ENCODE results near the gene CST4.
"Not testable (repeated sequence)": the region's sequence is repeated elsewhere in the genome, so short reads cannot be mapped to it uniquely, and the experiment has no call there.

The CST4 gene

DNA sequence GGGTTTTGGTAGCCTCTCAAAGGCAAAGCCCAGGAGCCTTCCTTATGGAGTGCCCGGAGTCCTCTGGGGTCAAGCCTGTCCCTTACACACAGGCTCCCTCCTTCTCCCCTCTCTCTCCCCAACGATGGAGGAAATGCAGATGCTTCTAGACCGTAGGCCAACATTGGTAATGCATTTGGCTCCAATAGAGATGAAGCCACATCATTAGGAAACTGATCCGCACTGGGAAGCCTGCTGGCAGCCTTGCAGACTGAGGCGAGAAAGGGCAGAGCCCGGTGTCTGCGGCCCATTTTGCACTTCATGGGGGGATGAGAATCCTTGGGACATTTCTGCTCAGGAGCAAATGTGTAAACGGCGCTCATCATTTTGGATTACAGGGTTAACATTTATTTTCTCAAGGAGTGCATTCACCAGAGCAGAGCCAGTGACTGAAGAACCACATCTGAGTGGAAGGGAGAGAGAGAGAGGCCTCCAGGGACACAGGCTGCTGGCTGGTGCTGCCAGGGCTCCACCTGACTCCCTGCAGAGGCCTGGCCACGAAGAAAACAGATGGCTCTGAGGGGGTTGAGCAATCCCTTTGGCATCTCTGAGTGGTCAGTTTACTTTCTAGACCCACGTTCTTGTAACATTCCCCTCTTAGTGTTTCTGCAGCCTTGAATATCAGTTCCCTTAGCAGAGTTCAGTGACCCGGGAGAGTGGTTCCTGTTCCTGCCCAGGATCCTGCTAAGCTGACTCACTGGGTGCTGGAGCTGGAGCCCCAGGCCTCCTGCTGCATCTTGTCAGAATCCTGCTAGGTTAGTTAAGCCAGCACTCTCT lies 46.7 kb downstream of the CST4 start:
- TF ChIP-seq JUND (IDR thresholded peaks at IDR 0.05; ENCODE audit: low read depth), result no peak
- in situ Hi-C loops (cut with HindIII; ENCODE audit: low pct_unique_long_range_greater_than_20kb, low sequenced_read_pairs), result no loop called here
- no peak for DNase-seq (ENCODE audit: low read depth in 1 of 2, low spot score in 1 of 2)

DNA sequence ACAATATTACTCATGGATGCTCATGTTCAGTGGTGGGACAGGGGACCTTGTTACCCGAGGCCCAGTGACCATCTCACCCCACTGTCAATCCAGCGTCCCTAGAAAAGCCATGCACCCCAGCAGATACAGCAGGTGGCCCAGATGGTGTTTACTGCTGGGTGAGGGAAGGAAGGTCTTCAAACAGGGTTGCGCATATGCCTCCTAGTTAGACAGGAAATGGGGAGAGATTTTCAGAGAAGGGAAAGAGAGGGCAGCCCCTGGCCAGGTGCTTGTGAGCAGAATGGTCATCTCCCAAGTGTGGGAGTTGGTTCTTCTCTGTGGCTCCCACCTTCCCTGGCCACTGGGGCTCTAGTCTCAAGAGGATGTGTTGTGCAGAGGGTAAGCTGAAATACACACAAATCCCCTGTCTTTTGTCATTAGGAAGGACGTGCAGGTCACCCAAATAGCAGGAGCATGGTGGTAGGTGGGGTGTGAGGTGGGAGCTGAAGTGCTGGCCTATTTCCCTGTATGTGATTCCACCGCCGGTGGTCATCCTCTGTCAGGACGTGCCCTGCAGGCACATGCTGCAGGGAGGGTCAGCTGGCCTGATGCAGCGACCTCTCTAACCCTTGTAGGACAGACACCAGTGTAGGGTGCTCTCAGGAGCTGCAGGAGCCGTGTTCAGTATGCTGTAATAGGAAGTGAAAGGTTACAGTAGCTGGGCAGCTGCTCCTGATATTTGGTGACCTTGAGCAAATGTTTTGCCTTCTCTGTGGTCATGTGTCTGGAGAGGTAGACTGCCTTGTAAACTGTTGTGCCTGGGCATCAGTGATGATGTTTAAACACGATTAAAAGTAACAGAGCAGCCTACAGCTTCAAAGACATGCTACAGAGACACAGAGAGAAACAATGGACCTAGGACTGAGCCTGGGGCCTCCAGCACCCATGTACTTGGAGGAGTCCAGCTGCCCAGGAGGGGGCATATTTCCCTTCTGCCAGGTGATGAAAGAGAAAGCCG lies 47.9 kb downstream of the CST4 start:
- in situ Hi-C loops (cut with HindIII; ENCODE audit: low pct_unique_long_range_greater_than_20kb, low sequenced_read_pairs), result no loop called here
- no peak for DNase-seq (ENCODE audit: low read depth in 1 of 2, low spot score in 1 of 2)
- no peak for TF ChIP-seq JUND (IDR thresholded peaks at IDR 0.05; ENCODE audit: low read depth)

DNA sequence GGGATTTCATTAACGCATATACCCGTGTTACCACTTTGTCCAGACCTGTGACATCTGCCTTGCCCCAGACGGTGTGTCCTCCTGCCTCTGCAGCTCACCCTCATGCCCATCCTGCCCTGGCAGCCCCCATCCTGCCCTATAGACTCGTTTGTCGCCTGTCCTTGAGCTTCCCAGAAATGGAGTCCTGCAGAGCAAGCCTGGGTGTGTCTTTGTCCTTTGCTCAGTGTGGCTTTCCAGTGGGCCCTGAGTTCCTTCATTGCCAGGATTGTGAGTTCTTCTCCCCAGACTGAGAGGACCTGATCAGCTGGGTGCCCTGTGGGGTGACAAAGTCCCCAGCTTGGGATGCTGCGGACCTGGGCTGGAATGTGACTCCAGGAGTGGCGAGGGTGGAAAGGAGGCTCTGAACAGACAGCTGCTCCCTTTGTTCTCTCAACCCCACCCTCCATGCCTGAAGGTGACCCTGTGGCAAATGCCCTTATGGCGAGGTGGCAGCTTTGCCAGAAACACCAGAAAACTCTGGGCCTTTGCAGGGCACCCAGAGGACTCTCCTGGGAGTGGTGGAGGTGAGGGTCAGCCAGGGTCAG lies 48.7 kb downstream of the CST4 start:
- no peak for TF ChIP-seq JUND (IDR thresholded peaks at IDR 0.05; ENCODE audit: low read depth)
- DNase-seq (ENCODE audit: low read depth in 1 of 2, low spot score in 1 of 2), result no peak
- in situ Hi-C loops (cut with HindIII; ENCODE audit: low pct_unique_long_range_greater_than_20kb, low sequenced_read_pairs), result no loop called here

- DNase-seq (ENCODE audit: low read depth in 1 of 2, low spot score in 1 of 2), result peak in 1 of 2 experiments; percentile 30
- in situ Hi-C loops (cut with HindIII; ENCODE audit: low pct_unique_long_range_greater_than_20kb, low sequenced_read_pairs), result no loop called here
- no peak for TF ChIP-seq JUND (IDR thresholded peaks at IDR 0.05; ENCODE audit: low read depth)
Measured at GRCh38 chr20:23639490-23639958, 49.3 kb downstream of the CST4 start.

GRCh38 chr20:23638309-23638708 lies 50.5 kb downstream of the CST4 start:
- in situ Hi-C loops (cut with HindIII; ENCODE audit: low pct_unique_long_range_greater_than_20kb, low sequenced_read_pairs), result no loop called here

GRCh38 chr20:23637282-23638221 lies 51.3 kb downstream of the CST4 start, which contains the start of gene CST3:
CST3 (minus strand) TSS chr20:23637955; CDS start chr20:23637862, 93 bp downstream.
- peak; percentile 86 to 87 for DNase-seq (ENCODE audit: low read depth in 1 of 2, low spot score in 1 of 2)
- no peak for TF ChIP-seq JUND (IDR thresholded peaks at IDR 0.05; ENCODE audit: low read depth)
- in situ Hi-C loops (cut with HindIII; ENCODE audit: low pct_unique_long_range_greater_than_20kb, low sequenced_read_pairs), result no loop called here

More at GRCh38 chr20:23638309-23638708, 50.5 kb downstream of the CST4 start:
- TF ChIP-seq JUND (IDR thresholded peaks at IDR 0.05; ENCODE audit: low read depth), result no peak
- no peak for DNase-seq (ENCODE audit: low read depth in 1 of 2, low spot score in 1 of 2)

- no peak for TF ChIP-seq JUND (IDR thresholded peaks at IDR 0.05; ENCODE audit: low read depth)
- DNase-seq (ENCODE audit: low read depth in 1 of 2, low spot score in 1 of 2), result no peak
- in situ Hi-C loops (cut with HindIII; ENCODE audit: low pct_unique_long_range_greater_than_20kb, low sequenced_read_pairs), result no loop called here
Measured at GRCh38 chr20:23636908-23637281, 51.9 kb downstream of the CST4 start.

GRCh38 chr20:23636182-23636907 lies 52.5 kb downstream of the CST4 start:
- DNase-seq (ENCODE audit: low read depth in 1 of 2, low spot score in 1 of 2), result no peak
- in situ Hi-C loops (cut with HindIII; ENCODE audit: low pct_unique_long_range_greater_than_20kb, low sequenced_read_pairs), result no loop called here
- no peak for TF ChIP-seq JUND (IDR thresholded peaks at IDR 0.05; ENCODE audit: low read depth)

- DNase-seq (ENCODE audit: low read depth in 1 of 2, low spot score in 1 of 2); in situ Hi-C loops (cut with HindIII; ENCODE audit: low pct_unique_long_range_greater_than_20kb, low sequenced_read_pairs): not testable (repeated sequence)
Measured at GRCh38 chr20:23635768-23636090, 53.1 kb downstream of the CST4 start.
